ENCODE results near the gene SAP25. TPM values are rescaled to one million over a fixed set of nuclear protein-coding genes. Genes with fewer than 3 reads are reported as not detected.

SAP25 gene
- total RNA-seq, 2 experiments from 2014 or later, result 52.0 to 53.4 TPM

DNA sequence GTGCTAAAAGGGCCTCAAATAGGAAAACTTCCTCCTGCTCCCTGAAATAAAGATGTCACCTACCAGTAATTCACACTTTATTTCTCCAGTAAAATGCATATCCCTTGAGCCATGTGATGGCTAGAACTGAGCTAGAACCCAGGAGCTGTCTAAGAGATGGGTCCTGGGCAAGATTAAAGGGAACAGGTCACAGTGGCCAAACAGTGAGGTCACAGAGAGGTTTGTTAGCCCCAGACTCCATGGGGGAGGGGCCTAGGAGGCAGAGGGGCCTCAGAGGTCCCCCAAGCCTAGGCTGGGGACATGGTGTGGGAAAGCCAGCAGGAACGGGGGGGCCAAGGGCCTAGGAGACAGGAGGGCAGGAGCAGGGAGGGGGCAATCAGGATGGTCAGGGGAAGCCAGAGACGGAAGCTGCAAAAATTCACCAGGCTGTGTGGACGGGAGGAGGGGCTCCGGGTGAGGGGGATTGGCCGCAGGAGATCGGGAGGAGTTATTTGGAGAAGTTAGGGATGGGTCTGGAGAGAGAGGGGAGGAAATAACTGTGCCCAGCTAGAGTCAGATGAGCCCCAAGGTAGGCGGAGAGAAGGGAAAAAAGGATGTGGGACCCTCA, 15.7 kb upstream of the SAP25 start:
- Mint-ChIP-seq H3K27ac (no peak overlapping the region), H3K9me3 (no peaks in the 10 kb centered on the region), H3K4me1 (ENCODE audit: low read depth) (peaks cover 16% of the 10 kb centered on the region), H3K27me3 (no peaks in the 10 kb centered on the region), H3K36me3 (ENCODE audit: low read depth) (peaks cover 6% of the 10 kb centered on the region), H3K4me3 (peak overlapping the region; percentile 65)
- DNase-seq (no peak), ATAC-seq (ENCODE audit: poor library complexity) (no peak)
- TF ChIP-seq, protein P1, sequence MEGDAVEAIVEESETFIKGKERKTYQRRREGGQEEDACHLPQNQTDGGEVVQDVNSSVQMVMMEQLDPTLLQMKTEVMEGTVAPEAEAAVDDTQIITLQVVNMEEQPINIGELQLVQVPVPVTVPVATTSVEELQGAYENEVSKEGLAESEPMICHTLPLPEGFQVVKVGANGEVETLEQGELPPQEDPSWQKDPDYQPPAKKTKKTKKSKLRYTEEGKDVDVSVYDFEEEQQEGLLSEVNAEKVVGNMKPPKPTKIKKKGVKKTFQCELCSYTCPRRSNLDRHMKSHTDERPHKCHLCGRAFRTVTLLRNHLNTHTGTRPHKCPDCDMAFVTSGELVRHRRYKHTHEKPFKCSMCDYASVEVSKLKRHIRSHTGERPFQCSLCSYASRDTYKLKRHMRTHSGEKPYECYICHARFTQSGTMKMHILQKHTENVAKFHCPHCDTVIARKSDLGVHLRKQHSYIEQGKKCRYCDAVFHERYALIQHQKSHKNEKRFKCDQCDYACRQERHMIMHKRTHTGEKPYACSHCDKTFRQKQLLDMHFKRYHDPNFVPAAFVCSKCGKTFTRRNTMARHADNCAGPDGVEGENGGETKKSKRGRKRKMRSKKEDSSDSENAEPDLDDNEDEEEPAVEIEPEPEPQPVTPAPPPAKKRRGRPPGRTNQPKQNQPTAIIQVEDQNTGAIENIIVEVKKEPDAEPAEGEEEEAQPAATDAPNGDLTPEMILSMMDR (IDR thresholded peaks at IDR 0.05), result no peak
- intact Hi-C loops (cut with DNase I, micrococcal nuclease), result no loop called here
- Histone ChIP-seq H3K9me3 (ENCODE audit: control insufficient read depth in 1 of 2, insufficient read depth in 1 of 2, low read length in 2 of 2) (no peaks in the 10 kb centered on the region), H3K27ac (ENCODE audit: low read depth in 1 of 2, low read length in 2 of 2) (no peak overlapping the region), H3K4me1 (ENCODE audit: insufficient read depth, low read length) (peaks cover 22% of the 10 kb centered on the region), H3K27me3 (ENCODE audit: control insufficient read depth in 1 of 2, insufficient read depth in 2 of 2, low read length in 2 of 2) (peaks cover 0 to 5% of the 10 kb centered on the region in 2 experiments), H3K4me3 (ENCODE audit: low read length) (no peak overlapping the region), H3K36me3 (ENCODE audit: insufficient read depth, low read length) (no peaks in the 10 kb centered on the region)
- ChIA-PET CTCF (interaction anchor here (1.2 to 1.7 kb wide), 2 partner anchors 21 to 116 kb away, joined by 3 to 5 read pairs; no protein-coding TSS in a partner anchor), POLR2A (interaction anchor here (0.7 kb wide), 1 partner anchor 16 kb away, joined by 4 read pairs; no protein-coding TSS in a partner anchor)

DNA sequence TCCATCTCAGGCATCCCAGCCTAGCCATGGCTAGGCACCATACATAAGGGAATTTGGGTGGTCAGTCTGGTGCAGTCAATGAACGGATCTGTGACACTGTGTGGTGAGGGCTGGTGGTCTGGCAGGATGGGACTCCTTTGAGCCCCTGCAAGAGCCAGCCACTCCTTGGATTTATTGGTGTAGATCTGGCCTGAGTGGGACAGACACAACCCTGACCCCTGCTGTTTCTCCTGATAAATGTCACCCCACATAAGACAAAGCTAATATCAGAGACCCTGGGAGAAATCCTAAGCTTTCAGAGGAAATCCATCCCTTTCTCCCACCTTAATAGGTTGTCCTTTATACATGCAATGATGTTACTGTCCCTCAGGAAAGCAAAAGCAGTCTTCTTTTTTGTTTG, 14.7 kb upstream of the SAP25 start:
- intact Hi-C loops (cut with DNase I, micrococcal nuclease), result loop anchor here in 1 of 2 experiments (1.0 kb wide), 1 partner anchor 24 kb away; no protein-coding TSS in a partner anchor
- no peaks in the 10 kb centered on the region for H3K36me3 ChIP-seq (ENCODE audit: insufficient read depth, low read length)
- TF ChIP-seq, protein P1 (IDR thresholded peaks at IDR 0.05), result peak; percentile 48
- H3K4me3 Mint-ChIP-seq, result peak overlapping the region; percentile 81
- no peaks in the 10 kb centered on the region for H3K9me3 ChIP-seq (ENCODE audit: control insufficient read depth in 1 of 2, insufficient read depth in 1 of 2, low read length in 2 of 2)
- DNase-seq (peak in 2 of 14 experiments; percentile 39 to 49), ATAC-seq (ENCODE audit: poor library complexity) (no peak)
- H3K4me1 Mint-ChIP-seq (ENCODE audit: low read depth), result peaks cover 23% of the 10 kb centered on the region
- H3K36me3 Mint-ChIP-seq (ENCODE audit: low read depth), result peaks cover 12% of the 10 kb centered on the region
- no peaks in the 10 kb centered on the region for H3K27me3 Mint-ChIP-seq
- H3K27ac Mint-ChIP-seq, result peak overlapping the region; percentile 54
- CTCF ChIA-PET, result interaction anchor here (0.7 to 1.7 kb wide), 7 partner anchors 10 to 160 kb away, joined by 3 to 5 read pairs (median 3); no protein-coding TSS in a partner anchor
- no peak overlapping the region for H3K4me3 ChIP-seq (ENCODE audit: low read length)
- peaks cover 30% of the 10 kb centered on the region for H3K4me1 ChIP-seq (ENCODE audit: insufficient read depth, low read length)
- no peaks in the 10 kb centered on the region for H3K9me3 Mint-ChIP-seq
- H3K27ac ChIP-seq (ENCODE audit: low read depth in 1 of 2, low read length in 2 of 2), result no peak overlapping the region
- POLR2A ChIA-PET, result interaction anchor here (1.2 kb wide), 1 partner anchor 20 kb away, joined by 3 read pairs; no protein-coding TSS in a partner anchor
- peaks cover 0 to 5% of the 10 kb centered on the region in 2 experiments for H3K27me3 ChIP-seq (ENCODE audit: control insufficient read depth in 1 of 2, insufficient read depth in 2 of 2, low read length in 2 of 2)

DNA sequence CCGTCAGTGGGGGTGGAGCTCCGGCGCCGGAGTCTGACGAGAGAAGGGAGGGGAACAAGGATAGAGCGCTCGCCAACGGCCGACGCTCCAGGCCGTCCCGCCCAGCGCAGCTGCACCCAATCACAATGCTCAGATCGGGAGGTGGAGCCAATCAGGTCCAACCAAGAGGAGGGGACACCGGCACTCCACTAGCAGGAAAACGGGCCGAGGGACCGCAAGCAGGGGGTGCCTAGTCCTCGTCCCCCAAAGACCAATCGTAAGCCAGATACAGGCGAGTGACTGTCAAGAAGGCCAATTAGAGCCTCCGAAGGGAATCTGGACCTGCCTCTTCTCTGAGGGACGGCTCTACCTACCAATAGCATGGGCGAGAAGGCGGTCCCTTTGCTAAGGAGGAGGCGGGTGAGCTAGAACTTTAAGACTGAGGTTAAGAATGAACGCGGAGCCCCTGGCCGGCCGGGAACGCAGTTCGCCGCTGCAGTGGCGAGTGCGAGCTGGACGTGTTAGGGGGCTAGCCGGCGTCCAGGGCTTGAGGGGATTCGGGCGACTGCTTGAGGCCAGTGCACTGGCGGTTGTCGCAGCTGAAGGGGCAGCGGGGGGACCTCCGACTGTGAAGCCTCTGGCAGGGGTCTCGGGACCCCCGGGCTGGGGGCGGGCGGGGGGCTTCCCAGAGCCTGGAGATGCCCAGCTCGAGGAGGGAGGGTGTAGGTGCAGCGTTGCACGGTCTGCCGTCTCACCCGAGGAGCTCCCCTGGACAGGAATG, 12.7 kb upstream of the SAP25 start, which contains the start of gene FBXO24:
Gene FBXO24, plus strand, starts transcription at position 63 of the 760 bp plus-strand sequence. Its CDS starts 298 bp downstream, at position 361.
- Mint-ChIP-seq H3K4me1 (ENCODE audit: low read depth) (peaks cover 35% of the 10 kb centered on the region), H3K4me3 (peak within 1 kb of the TSS; percentile 97), H3K27me3 (no peaks in the 10 kb centered on the region), H3K36me3 (ENCODE audit: low read depth) (peaks cover 17% of the 10 kb centered on the region), H3K9me3 (no peaks in the 10 kb centered on the region), H3K27ac (no peak within 1 kb of the TSS)
- TF ChIP-seq, protein P1 (IDR thresholded peaks at IDR 0.05), result no peak
- CTCF ChIA-PET, result interaction anchor here (0.6 to 2.1 kb wide), 7 partner anchors 17 to 119 kb away, joined by 3 to 8 read pairs (median 4); partner anchors contain the start of gene MOSPD3
- DNase-seq, result peak; percentile 98 to 100 (median 99)
- H3K27ac ChIP-seq (ENCODE audit: low read depth in 1 of 2, low read length in 2 of 2), result peak within 1 kb of the TSS; percentile 93 to 96
- POLR2A ChIA-PET, result interaction anchor here (0.6 to 4.9 kb wide), 45 partner anchors 9 to 1028 kb away, joined by 3 to 113 read pairs (median 7); partner anchors contain the start of genes AGFG2, GIGYF1, GNB2 and GPC2
- no peaks in the 10 kb centered on the region for H3K9me3 ChIP-seq (ENCODE audit: control insufficient read depth in 1 of 2, insufficient read depth in 1 of 2, low read length in 2 of 2)
- H3K36me3 ChIP-seq (ENCODE audit: insufficient read depth, low read length), result peaks cover 17% of the 10 kb centered on the region
- H3K4me3 ChIP-seq (ENCODE audit: low read length), result peak within 1 kb of the TSS; percentile 95
- intact Hi-C loops (cut with DNase I, micrococcal nuclease), result loop anchor here (1.0 to 2.0 kb wide), 5 partner anchors 16 to 48 kb away; partner anchors contain the start of genes AGFG2 (in 1 of the 2) and MOSPD3 (in 1 of the 2)
- peaks cover 50% of the 10 kb centered on the region for H3K4me1 ChIP-seq (ENCODE audit: insufficient read depth, low read length)
- peaks cover 0 to 5% of the 10 kb centered on the region in 2 experiments for H3K27me3 ChIP-seq (ENCODE audit: control insufficient read depth in 1 of 2, insufficient read depth in 2 of 2, low read length in 2 of 2)
- ATAC-seq (ENCODE audit: poor library complexity), result peak; percentile 82

All from CD4-positive, alpha-beta T cell (primary cell).